Mucosa of descending colon (tissue), 3 donors: ENCODE data around the gene CLDN10. TPM values are rescaled to one million over a fixed set of nuclear protein-coding genes. Genes with fewer than 3 reads are reported as not detected.

ENCODE experiments used
- ATAC-seq: fragments of 200-7000 bp; cut with Tn5 transposase; one replicate; pipeline ENCODE4 v1.9.1; 2020; ENCODE audit warnings: mild to moderate bottlenecking, moderate library complexity
- DNase-seq, 3 donors: peaks; one replicate each; pipeline ENCODE4 v3.0.0-alpha.2; 2020
- H3K36me3 ChIP-seq: fragments of 200-600 bp; one replicate; pipeline ENCODE4 v1.8.0; 2021; ENCODE audit warnings: low read depth, mild to moderate bottlenecking
- H3K4me1 ChIP-seq: fragments of 200-600 bp; one replicate; pipeline ENCODE4 v1.8.0; 2021; ENCODE audit warnings: low read depth, mild to moderate bottlenecking
- H3K4me3 ChIP-seq: fragments of 200-600 bp; one replicate; pipeline ENCODE4 v1.8.0; 2021; ENCODE audit warnings: mild to moderate bottlenecking
- H3K9me3 ChIP-seq: fragments of 200-600 bp; one replicate; pipeline ENCODE4 v1.8.0; 2021; ENCODE audit warnings: mild to moderate bottlenecking
- CTCF ChIP-seq: fragments of 200-600 bp; IDR thresholded peaks from one replicate; pipeline ENCODE4 v1.8.0; 2022; ENCODE audit warnings: antibody characterized with exemption, mild to moderate bottlenecking
- intact Hi-C, 2 donors: fragments of 100-400 bp; cut with DNase I in 1 of 2; cut with micrococcal nuclease in 1 of 2; formaldehyde crosslinking; loops; one replicate each; pipeline versions ENCODE4 v1.11.0 to v1.11.1; 2022; cut with DNase I, micrococcal nuclease
- total RNA-seq, 3 donors: library from RNA; stranded (reverse); fragmentation: NEBNext Ultra II Directional in 2 of 3; extraction: Animal tissue kit (Norgen Biotek cat#: 25700) in 2 of 3; gene quantifications; one replicate each; pipeline versions ENCODE4 v1.2.1 to v1.2.4, GENCODE V29; 2021 to 2023
- donor health status: DM: no; HTN: no; CAD: no; lungs with moderate emphysema.
- donor health status: DM: no; HTN: no; CAD: no.
- donor health status: DM: no; HTN: yes; CAD: no.

Gene CLDN10
- total RNA-seq, 3 donors from 2014 or later = 0.43 TPM; not detected in 2

- ATAC-seq (no peak), DNase-seq (no peak)
- no peak for TF ChIP-seq CTCF
- Histone ChIP-seq H3K4me1 (no peaks in the 10 kb centered on the region), H3K36me3 (no peaks in the 10 kb centered on the region), H3K9me3 (no peaks in the 10 kb centered on the region), H3K4me3 (no peak overlapping the region)
- intact Hi-C loops = no loop called here
These were observed 48.7 kb downstream of the CLDN10 start for GRCh38 chr13:95601216-95601615.

GRCh38 chr13:95601906-95602305, 49.4 kb downstream of the CLDN10 start:
- Histone ChIP-seq H3K4me3 (no peak overlapping the region), H3K4me1 (no peaks in the 10 kb centered on the region), H3K9me3 (no peaks in the 10 kb centered on the region), H3K36me3 (no peaks in the 10 kb centered on the region)
- no peak for TF ChIP-seq CTCF
- no peak for DNase-seq
- intact Hi-C loops = no loop called here
- no peak for ATAC-seq

- Histone ChIP-seq H3K4me3 (no peak overlapping the region), H3K36me3 (no peaks in the 10 kb centered on the region), H3K9me3 (no peaks in the 10 kb centered on the region), H3K4me1 (no peaks in the 10 kb centered on the region)
- intact Hi-C loops = no loop called here
- DNase-seq (peak in 1 of 3 donors; percentile 7), ATAC-seq (peak; percentile 92)
- no peak for TF ChIP-seq CTCF
These were observed 51.5 kb downstream of the CLDN10 start for GRCh38 chr13:95603887-95604555.

GRCh38 chr13:95604556-95604915, 52.0 kb downstream of the CLDN10 start:
- no peak overlapping the region for H3K4me3 ChIP-seq
- intact Hi-C loops = no loop called here
- no peaks in the 10 kb centered on the region for H3K36me3 ChIP-seq
- H3K4me1 ChIP-seq = no peaks in the 10 kb centered on the region
- H3K9me3 ChIP-seq = no peaks in the 10 kb centered on the region
- no peak for TF ChIP-seq CTCF
- ATAC-seq = no peak
- no peak for DNase-seq

GRCh38 chr13:95605448-95606125, 53.1 kb downstream of the CLDN10 start:
- Histone ChIP-seq H3K4me3 (no peak overlapping the region), H3K36me3 (no peaks in the 10 kb centered on the region), H3K9me3 (no peaks in the 10 kb centered on the region), H3K4me1 (no peaks in the 10 kb centered on the region)
- intact Hi-C loops = no loop called here
- TF ChIP-seq CTCF = no peak
- ATAC-seq (no peak), DNase-seq (no peak)
